ENCODE measurements around the gene CFAP221. TPM values are rescaled to one million over a fixed set of nuclear protein-coding genes. Genes with fewer than 3 reads are reported as not detected.

CFAP221 gene
- total and polyA plus RNA-seq, 2 donors: 0.14 to 0.41 TPM

DNA sequence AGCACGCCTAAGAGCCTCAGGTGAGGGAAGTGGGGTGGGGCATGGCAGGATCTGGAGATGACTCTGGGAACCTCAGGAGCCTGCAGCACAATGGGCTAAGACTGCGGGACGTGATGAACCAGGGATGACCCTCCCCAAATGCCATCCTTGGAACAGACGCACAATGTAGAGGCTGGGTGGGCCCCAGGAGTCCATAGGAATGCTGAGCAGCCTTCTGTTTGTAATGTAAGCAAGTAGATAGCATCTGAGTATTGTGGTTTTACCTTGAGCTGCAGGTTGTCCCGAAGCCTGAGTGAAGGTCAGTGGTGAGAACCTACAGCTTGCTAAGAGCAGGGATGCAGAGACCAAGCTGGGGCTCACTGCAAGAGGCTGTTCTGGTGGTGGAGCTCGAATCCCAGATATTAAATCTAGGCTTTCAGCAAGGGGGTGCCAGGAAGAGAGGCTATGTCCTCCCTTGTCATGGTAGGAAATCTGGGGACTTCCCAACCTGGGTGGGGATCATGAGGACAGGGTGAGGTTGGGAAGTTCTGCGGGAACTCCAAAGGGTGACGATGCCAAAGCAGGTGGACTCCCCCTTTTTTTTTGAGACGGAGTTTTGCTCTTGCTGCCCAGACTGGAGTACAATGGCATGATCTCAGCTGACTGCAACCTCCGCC, 25.7 kb upstream of the CFAP221 start:
- H3K27ac ChIP-seq (ENCODE audit: low read depth in 1 of 2, low read length in 1 of 2): no peak overlapping the region
- peaks cover 9 to 22% of the 10 kb centered on the region in 2 donors for H3K27me3 ChIP-seq (ENCODE audit: control insufficient read depth in 2 of 2, insufficient read depth in 1 of 2, low read length in 1 of 2)
- peaks cover 0 to 4% of the 10 kb centered on the region in 2 donors for H3K9me3 ChIP-seq (ENCODE audit: control insufficient read depth in 2 of 2, insufficient read depth in 1 of 2, low read length in 1 of 2)
- 93% methylated on average over 10 of the region's 10 CpGs for WGBS
- no peaks in the 10 kb centered on the region for H3K4me1 ChIP-seq (ENCODE audit: control insufficient read depth in 2 of 2, insufficient read depth in 2 of 2, low read length in 2 of 2)
- no peak for DNase-seq (ENCODE audit: low read depth in 6 of 9, low spot score in 9 of 9)
- no peaks in the 10 kb centered on the region for H3K36me3 ChIP-seq (ENCODE audit: control insufficient read depth in 2 of 2, insufficient read depth in 2 of 2, low read length in 1 of 2)
- H3K4me3 ChIP-seq (ENCODE audit: low read length in 2 of 2): no peak overlapping the region

DNA sequence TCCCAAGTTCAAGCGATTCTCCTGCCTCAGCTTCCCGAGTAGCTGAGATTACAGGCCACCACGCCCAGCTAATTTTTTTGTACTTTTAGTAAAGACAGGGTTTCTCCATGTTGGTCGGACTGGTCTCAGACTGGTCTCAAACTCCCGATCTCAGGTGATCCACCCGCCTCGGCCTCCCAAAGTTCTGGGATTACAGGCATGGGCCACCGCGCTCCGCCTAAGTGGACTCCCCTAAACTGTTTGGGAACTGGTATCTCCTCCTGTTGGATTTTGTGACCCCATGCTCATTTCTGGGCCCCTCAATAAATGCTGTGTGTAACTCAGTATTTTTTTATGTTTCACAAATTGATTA, 25.2 kb upstream of the CFAP221 start:
- WGBS: 97% methylated on average over 10 of the region's 10 CpGs
- no peak for DNase-seq (ENCODE audit: low read depth in 6 of 9, low spot score in 9 of 9)
- no peaks in the 10 kb centered on the region for H3K4me1 ChIP-seq (ENCODE audit: control insufficient read depth in 2 of 2, insufficient read depth in 2 of 2, low read length in 2 of 2)
- H3K36me3 ChIP-seq (ENCODE audit: control insufficient read depth in 2 of 2, insufficient read depth in 2 of 2, low read length in 1 of 2): no peaks in the 10 kb centered on the region
- H3K4me3 ChIP-seq (ENCODE audit: low read length in 2 of 2): no peak overlapping the region
- no peak overlapping the region for H3K27ac ChIP-seq (ENCODE audit: low read depth in 1 of 2, low read length in 1 of 2)
- peaks cover 0 to 4% of the 10 kb centered on the region in 2 donors for H3K9me3 ChIP-seq (ENCODE audit: control insufficient read depth in 2 of 2, insufficient read depth in 1 of 2, low read length in 1 of 2)
- H3K27me3 ChIP-seq (ENCODE audit: control insufficient read depth in 2 of 2, insufficient read depth in 1 of 2, low read length in 1 of 2): peaks cover 14 to 27% of the 10 kb centered on the region in 2 donors

DNA sequence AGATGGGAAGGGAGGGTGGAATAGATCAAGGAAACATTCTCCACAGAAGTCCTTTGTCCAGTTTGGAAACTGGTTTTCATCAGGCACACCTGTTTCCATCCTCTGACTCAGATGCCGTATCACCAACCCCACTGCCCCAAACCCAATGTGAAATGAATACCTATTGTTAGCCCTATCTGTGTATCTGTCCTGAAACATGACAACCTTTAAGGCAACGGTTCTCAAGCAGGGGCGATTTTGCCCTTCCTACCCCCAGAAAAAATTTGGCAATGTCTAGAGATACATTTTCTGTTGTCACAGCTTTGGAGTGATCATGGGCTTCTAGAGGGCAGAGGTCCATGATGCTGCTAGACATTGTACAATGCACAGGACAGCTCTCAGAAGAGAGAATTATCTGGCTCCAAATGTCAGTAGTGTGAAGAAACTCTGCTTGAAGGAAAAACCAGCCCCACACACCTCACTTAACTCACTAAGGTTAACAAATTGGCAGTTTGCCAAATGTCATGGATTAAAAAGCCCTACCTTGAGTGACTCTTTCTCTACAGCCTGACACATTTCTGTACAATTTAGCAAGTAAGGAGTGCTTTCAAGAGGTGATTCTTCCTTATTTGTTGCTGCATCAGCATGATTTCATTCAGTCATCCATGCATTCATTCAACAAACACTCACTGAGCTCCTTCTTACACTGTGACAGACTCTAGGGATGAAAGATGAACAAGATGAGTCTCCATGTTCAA, 23.4 kb upstream of the CFAP221 start:
- Histone ChIP-seq H3K4me3 (ENCODE audit: low read length in 2 of 2) (no peak overlapping the region), H3K36me3 (ENCODE audit: control insufficient read depth in 2 of 2, insufficient read depth in 2 of 2, low read length in 1 of 2) (no peaks in the 10 kb centered on the region), H3K27me3 (ENCODE audit: control insufficient read depth in 2 of 2, insufficient read depth in 1 of 2, low read length in 1 of 2) (peaks cover 29 to 44% of the 10 kb centered on the region in 2 donors), H3K9me3 (ENCODE audit: control insufficient read depth in 2 of 2, insufficient read depth in 1 of 2, low read length in 1 of 2) (peaks cover 0 to 4% of the 10 kb centered on the region in 2 donors), H3K4me1 (ENCODE audit: control insufficient read depth in 2 of 2, insufficient read depth in 2 of 2, low read length in 2 of 2) (no peaks in the 10 kb centered on the region), H3K27ac (ENCODE audit: low read depth in 1 of 2, low read length in 1 of 2) (no peak overlapping the region)
- no peak for DNase-seq (ENCODE audit: low read depth in 6 of 9, low spot score in 9 of 9)
- 95% methylated on average over 3 of the region's 3 CpGs for WGBS

DNA sequence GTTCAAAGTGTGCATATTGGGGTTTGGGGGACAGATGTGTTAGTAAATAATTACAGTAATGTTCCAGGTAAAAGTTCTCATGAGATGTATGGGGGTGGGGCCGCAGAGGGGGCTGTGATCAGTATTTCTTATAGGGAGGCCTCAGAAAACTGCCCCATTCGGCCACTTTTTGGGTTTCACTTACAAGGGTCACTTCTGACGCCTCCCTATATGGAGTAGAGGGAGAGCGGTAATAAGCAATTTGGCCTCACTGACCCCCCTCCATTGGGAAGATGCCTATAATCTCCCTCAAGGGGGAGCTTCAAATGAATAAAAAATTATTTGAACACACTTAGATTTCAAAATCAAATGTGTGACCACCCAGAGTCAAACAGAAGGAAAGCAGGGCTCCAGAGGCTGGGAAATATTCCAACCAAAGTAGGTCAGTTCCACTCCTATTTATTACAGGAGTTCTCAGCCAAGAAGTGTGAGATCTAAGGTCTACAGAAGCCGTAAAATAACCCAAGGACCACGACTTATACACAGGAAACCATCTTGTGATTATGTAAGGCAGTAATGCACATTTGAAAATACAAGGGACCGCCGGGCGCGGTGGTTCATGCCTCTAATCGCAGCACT, 22.7 kb upstream of the CFAP221 start:
- H3K9me3 ChIP-seq (ENCODE audit: control insufficient read depth in 2 of 2, insufficient read depth in 1 of 2, low read length in 1 of 2): peaks cover 0 to 4% of the 10 kb centered on the region in 2 donors
- WGBS: 91% methylated on average over 11 of the region's 11 CpGs
- H3K4me3 ChIP-seq (ENCODE audit: low read length in 2 of 2): no peak overlapping the region
- no peaks in the 10 kb centered on the region for H3K36me3 ChIP-seq (ENCODE audit: control insufficient read depth in 2 of 2, insufficient read depth in 2 of 2, low read length in 1 of 2)
- peaks cover 29 to 49% of the 10 kb centered on the region in 2 donors for H3K27me3 ChIP-seq (ENCODE audit: control insufficient read depth in 2 of 2, insufficient read depth in 1 of 2, low read length in 1 of 2)
- H3K27ac ChIP-seq (ENCODE audit: low read depth in 1 of 2, low read length in 1 of 2): no peak overlapping the region
- DNase-seq (ENCODE audit: low read depth in 6 of 9, low spot score in 9 of 9): no peak
- no peaks in the 10 kb centered on the region for H3K4me1 ChIP-seq (ENCODE audit: control insufficient read depth in 2 of 2, insufficient read depth in 2 of 2, low read length in 2 of 2)

DNA sequence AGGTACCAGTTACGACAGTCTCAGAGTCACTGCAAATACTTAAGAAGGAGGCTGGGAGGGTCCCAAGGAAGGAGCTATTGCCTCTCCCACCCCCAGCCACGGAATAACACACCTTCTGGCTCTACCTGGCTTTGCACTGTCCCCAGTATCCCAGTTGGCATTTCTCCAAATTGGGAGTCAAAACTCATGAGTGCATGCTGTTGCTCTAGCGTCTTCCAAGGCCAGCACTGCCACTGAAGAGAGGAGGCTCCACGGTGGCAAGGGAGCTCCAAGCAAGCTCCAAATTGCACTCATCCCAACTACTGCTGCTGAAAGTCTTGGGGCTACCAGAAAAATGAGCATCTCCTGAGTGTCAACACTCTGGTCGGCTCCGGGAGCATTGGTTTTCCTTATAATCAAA, 21.6 kb upstream of the CFAP221 start:
- H3K4me3 ChIP-seq (ENCODE audit: low read length in 2 of 2): no peak overlapping the region
- DNase-seq (ENCODE audit: low read depth in 6 of 9, low spot score in 9 of 9): no peak

DNA sequence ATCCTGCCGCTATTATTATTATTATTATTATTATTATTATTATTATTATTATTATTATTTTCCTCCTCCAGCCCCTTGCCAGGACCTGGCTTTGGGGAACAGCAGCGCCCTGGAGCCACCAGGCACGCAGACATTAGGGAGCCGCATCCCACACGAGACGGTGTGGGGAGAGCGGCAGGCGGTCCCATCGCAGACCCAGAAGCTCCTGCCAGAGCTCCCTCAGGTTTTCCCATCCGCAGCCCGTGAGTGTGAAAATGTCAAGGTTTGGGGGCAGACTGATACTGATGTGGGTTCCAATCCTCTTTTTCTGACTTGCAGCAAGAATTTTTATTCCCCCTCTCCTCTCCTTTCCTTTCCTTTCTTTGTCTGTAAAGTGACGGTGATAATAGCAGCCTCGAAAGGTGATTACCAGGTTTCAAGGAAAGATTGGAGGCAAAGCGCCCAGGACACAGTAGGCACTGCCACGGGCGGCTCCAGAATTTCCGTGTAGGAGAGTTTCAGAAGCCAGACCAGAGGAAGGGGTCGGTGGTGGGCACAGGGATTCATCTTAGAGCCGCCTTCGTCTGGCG, 20.8 kb upstream of the CFAP221 start:
- no peaks in the 10 kb centered on the region for H3K4me1 ChIP-seq (ENCODE audit: control insufficient read depth in 2 of 2, insufficient read depth in 2 of 2, low read length in 2 of 2)
- H3K27ac ChIP-seq (ENCODE audit: low read depth in 1 of 2, low read length in 1 of 2): no peak overlapping the region
- peaks cover 32 to 53% of the 10 kb centered on the region in 2 donors for H3K27me3 ChIP-seq (ENCODE audit: control insufficient read depth in 2 of 2, insufficient read depth in 1 of 2, low read length in 1 of 2)
- no peak overlapping the region for H3K4me3 ChIP-seq (ENCODE audit: low read length in 2 of 2)
- DNase-seq (ENCODE audit: low read depth in 6 of 9, low spot score in 9 of 9): no peak
- WGBS: 16% methylated on average over 21 of the region's 21 CpGs
- H3K9me3 ChIP-seq (ENCODE audit: control insufficient read depth in 2 of 2, insufficient read depth in 1 of 2, low read length in 1 of 2): no peaks in the 10 kb centered on the region
- H3K36me3 ChIP-seq (ENCODE audit: control insufficient read depth in 2 of 2, insufficient read depth in 2 of 2, low read length in 1 of 2): no peaks in the 10 kb centered on the region

More for the DNA sequence above, 21.6 kb upstream of the CFAP221 start:
- Histone ChIP-seq H3K9me3 (ENCODE audit: control insufficient read depth in 2 of 2, insufficient read depth in 1 of 2, low read length in 1 of 2) (no peaks in the 10 kb centered on the region), H3K27me3 (ENCODE audit: control insufficient read depth in 2 of 2, insufficient read depth in 1 of 2, low read length in 1 of 2) (peaks cover 31 to 53% of the 10 kb centered on the region in 2 donors), H3K4me1 (ENCODE audit: control insufficient read depth in 2 of 2, insufficient read depth in 2 of 2, low read length in 2 of 2) (no peaks in the 10 kb centered on the region), H3K36me3 (ENCODE audit: control insufficient read depth in 2 of 2, insufficient read depth in 2 of 2, low read length in 1 of 2) (no peaks in the 10 kb centered on the region), H3K27ac (ENCODE audit: low read depth in 1 of 2, low read length in 1 of 2) (no peak overlapping the region)
- 67% methylated on average over 6 of the region's 6 CpGs for WGBS

DNA sequence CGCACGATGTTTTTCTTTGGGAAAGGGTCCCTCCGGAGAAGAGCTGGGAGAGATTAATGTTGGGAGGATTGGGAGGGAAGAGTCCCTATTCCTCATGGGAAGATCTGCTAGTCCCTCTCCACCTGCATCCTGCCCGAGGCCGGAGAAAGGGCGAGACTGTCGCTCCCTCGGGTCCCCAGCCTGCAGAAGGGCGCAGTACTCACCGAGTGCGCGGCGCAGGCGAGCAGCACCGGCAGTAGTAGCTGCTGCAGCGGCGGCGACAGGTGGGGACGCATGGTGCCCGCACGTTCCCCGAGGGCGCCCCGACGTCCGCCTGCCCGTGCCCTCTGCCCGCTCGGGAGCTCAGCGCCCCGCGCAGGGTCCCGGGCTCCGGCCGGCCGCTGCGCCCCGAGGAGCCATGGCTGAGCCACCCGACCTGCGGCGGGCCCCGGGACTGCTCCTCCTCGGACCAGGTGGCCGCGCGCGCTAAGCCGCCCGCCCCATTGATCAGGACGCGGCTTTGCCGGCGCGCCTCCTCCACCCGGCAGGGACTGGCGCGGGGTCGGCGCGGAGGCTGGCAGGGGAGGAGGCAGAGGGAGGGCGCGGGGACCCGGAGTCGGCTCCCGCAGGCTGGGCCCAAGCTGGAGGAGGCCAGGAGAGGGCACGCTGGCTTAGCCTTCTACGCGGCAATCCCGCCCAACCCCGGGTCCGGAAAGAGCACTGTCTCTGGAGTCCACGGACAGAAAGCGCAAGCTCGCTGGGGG, 20.1 kb upstream of the CFAP221 start, which contains the start of gene SCTR:
Gene SCTR, minus strand, starts transcription at position 532 of the 743 bp plus-strand sequence. Its CDS starts 257 bp downstream, at position 275.
- Histone ChIP-seq H3K4me1 (ENCODE audit: control insufficient read depth in 2 of 2, insufficient read depth in 2 of 2, low read length in 2 of 2) (no peaks in the 10 kb centered on the region), H3K36me3 (ENCODE audit: control insufficient read depth in 2 of 2, insufficient read depth in 2 of 2, low read length in 1 of 2) (no peaks in the 10 kb centered on the region), H3K27me3 (ENCODE audit: control insufficient read depth in 2 of 2, insufficient read depth in 1 of 2, low read length in 1 of 2) (peaks cover 32 to 53% of the 10 kb centered on the region in 2 donors), H3K27ac (ENCODE audit: low read depth in 1 of 2, low read length in 1 of 2) (no peak within 1 kb of the TSS), H3K9me3 (ENCODE audit: control insufficient read depth in 2 of 2, insufficient read depth in 1 of 2, low read length in 1 of 2) (no peaks in the 10 kb centered on the region), H3K4me3 (ENCODE audit: low read length in 2 of 2) (no peak within 1 kb of the TSS)
- no peak for DNase-seq (ENCODE audit: low read depth in 6 of 9, low spot score in 9 of 9)
- WGBS: 13% methylated on average over 74 of the region's 74 CpGs

DNA sequence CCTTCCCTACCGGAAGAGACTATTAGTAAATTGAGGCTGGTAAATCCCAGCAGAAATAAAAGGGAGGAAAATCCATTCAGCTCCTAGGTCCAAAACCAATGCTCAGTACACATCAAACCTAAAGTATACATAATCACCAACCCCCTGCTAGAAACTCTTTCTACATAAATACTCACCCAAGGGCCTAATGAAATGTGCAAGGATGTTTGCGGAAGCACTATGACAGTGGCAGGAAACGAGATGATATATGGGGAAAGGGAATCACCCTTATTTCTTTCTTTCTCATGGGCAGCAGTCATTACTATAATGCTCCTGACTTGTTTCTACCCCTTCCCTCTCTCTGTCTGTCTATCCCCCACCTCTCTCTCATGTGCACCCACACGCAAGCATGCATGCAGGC, 18.6 kb upstream of the CFAP221 start:
- 51% methylated on average over 4 of the region's 4 CpGs for WGBS
- no peak for DNase-seq (ENCODE audit: low read depth in 6 of 9, low spot score in 9 of 9)
- Histone ChIP-seq H3K4me1 (ENCODE audit: control insufficient read depth in 2 of 2, insufficient read depth in 2 of 2, low read length in 2 of 2) (no peaks in the 10 kb centered on the region), H3K9me3 (ENCODE audit: control insufficient read depth in 2 of 2, insufficient read depth in 1 of 2, low read length in 1 of 2) (no peaks in the 10 kb centered on the region), H3K27me3 (ENCODE audit: control insufficient read depth in 2 of 2, insufficient read depth in 1 of 2, low read length in 1 of 2) (peaks cover 32 to 52% of the 10 kb centered on the region in 2 donors), H3K27ac (ENCODE audit: low read depth in 1 of 2, low read length in 1 of 2) (no peak overlapping the region), H3K4me3 (ENCODE audit: low read length in 2 of 2) (no peak overlapping the region), H3K36me3 (ENCODE audit: control insufficient read depth in 2 of 2, insufficient read depth in 2 of 2, low read length in 1 of 2) (no peaks in the 10 kb centered on the region)
